ENCODE measurements around the gene ATP6V1E1.

ATP6V1E1 gene

GRCh38 chr22:17607891-17608521, 20.5 kb downstream of the ATP6V1E1 start:
- ATAC-seq (no peak), DNase-seq (no peak)
- Mint-ChIP-seq H3K27me3 (no peaks in the 10 kb centered on the region), H3K4me3 (no peak overlapping the region), H3K4me1 (peaks cover 3% of the 10 kb centered on the region), H3K27ac (no peak overlapping the region), H3K36me3 (ENCODE audit: low read depth) (peaks cover 23% of the 10 kb centered on the region), H3K9me3 (no peaks in the 10 kb centered on the region)

- no peak for ATAC-seq
- peaks cover 14% of the 10 kb centered on the region for H3K36me3 Mint-ChIP-seq (ENCODE audit: low read depth)
- no peak overlapping the region for H3K4me3 Mint-ChIP-seq
Observed at GRCh38 chr22:17606496-17606895, 22.1 kb downstream of the ATP6V1E1 start.

GRCh38 chr22:17603668-17604067, 24.9 kb downstream of the ATP6V1E1 start:
- Mint-ChIP-seq H3K36me3 (ENCODE audit: low read depth) (peaks cover 11% of the 10 kb centered on the region), H3K27ac (no peak overlapping the region), H3K4me3 (no peak overlapping the region), H3K9me3 (no peaks in the 10 kb centered on the region), H3K4me1 (peaks cover 3% of the 10 kb centered on the region), H3K27me3 (no peaks in the 10 kb centered on the region)
- no peak for DNase-seq
- ATAC-seq = no peak

More at GRCh38 chr22:17606496-17606895, 22.1 kb downstream of the ATP6V1E1 start:
- no peaks in the 10 kb centered on the region for H3K27me3 Mint-ChIP-seq
- no peaks in the 10 kb centered on the region for H3K9me3 Mint-ChIP-seq
- DNase-seq = no peak
- no peak overlapping the region for H3K27ac Mint-ChIP-seq
- peaks cover 3% of the 10 kb centered on the region for H3K4me1 Mint-ChIP-seq

DNA sequence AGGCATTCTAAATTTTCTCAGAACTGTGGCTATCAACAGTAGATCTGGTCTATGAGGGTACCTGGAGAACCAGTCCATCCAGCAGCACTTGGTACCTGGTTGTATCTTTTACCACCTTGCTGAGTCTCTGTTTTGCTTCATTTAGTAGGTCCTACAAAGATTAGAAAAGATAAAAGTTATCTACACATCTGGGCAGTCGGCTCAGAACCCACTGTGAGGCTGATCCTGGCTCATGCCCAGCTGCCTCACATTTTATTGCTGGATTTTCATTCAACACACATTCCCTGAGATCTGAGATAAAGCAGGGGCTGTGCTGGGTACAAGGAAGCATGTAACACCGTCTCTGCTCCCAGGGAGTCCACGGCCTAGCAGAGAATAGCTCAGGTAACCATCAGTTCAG, 27.5 kb downstream of the ATP6V1E1 start:
- peaks cover under 1% of the 10 kb centered on the region for H3K4me1 Mint-ChIP-seq
- H3K27ac Mint-ChIP-seq = no peak overlapping the region
- ATAC-seq (no peak), DNase-seq (no peak)
- H3K27me3 Mint-ChIP-seq = no peaks in the 10 kb centered on the region
- H3K9me3 Mint-ChIP-seq = no peaks in the 10 kb centered on the region
- no peak overlapping the region for H3K4me3 Mint-ChIP-seq
- H3K36me3 Mint-ChIP-seq (ENCODE audit: low read depth) = peaks cover 31% of the 10 kb centered on the region

DNA sequence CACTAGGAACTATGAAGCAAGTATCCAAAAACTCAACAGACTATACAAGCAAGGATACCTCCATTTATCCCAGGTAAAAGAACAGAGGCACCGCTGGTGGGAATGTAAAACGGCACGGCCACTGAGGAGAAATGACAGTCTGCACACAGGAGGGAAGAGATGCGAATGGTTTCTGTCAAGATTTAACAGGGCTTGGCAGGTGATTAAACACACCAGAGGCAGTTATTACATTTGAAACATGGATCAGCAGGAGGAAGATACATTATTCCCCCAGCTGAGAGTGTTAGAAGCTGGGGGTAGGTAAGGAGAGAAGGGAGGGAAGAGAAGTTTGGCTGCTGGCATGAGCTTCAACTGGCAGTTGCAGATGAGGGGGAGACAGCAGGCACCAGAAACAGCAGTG, 30.2 kb downstream of the ATP6V1E1 start:
- DNase-seq (no peak), ATAC-seq (no peak)
- Mint-ChIP-seq H3K27ac (no peak overlapping the region), H3K27me3 (no peaks in the 10 kb centered on the region), H3K36me3 (ENCODE audit: low read depth) (peaks cover 44% of the 10 kb centered on the region), H3K9me3 (no peaks in the 10 kb centered on the region), H3K4me1 (peaks cover 6% of the 10 kb centered on the region), H3K4me3 (no peak overlapping the region)

GRCh38 chr22:17597217-17597616, 31.3 kb downstream of the ATP6V1E1 start:
- Mint-ChIP-seq H3K4me3 (no peak overlapping the region), H3K9me3 (no peaks in the 10 kb centered on the region), H3K4me1 (peaks cover 6% of the 10 kb centered on the region), H3K36me3 (ENCODE audit: low read depth) (peaks cover 52% of the 10 kb centered on the region), H3K27me3 (no peaks in the 10 kb centered on the region), H3K27ac (no peak overlapping the region)
- DNase-seq = no peak
- no peak for ATAC-seq

DNA sequence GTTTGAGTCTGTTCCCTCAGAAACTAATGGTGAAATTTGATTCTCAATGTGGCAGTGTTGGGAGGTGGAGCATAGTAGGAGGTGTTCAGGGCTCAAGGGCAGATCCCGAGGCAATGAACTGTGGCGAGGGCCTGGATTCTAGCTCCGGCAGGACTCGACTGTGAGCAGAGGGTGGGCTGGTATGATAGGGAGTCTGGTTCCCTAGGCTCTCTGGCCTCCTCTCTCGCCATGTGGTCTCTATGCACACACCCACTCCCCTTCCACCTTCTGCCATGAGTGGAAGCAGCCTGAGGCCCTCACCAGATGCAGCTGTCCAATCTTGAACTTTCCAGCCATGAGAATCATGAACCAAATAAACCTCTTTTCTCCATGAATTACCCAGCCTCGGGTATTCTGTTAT, 32.3 kb downstream of the ATP6V1E1 start:
- Mint-ChIP-seq H3K4me3 (no peak overlapping the region), H3K27me3 (no peaks in the 10 kb centered on the region), H3K27ac (no peak overlapping the region), H3K36me3 (ENCODE audit: low read depth) (peaks cover 58% of the 10 kb centered on the region), H3K9me3 (no peaks in the 10 kb centered on the region), H3K4me1 (peaks cover 6% of the 10 kb centered on the region)
- DNase-seq (no peak), ATAC-seq (no peak)

- Mint-ChIP-seq H3K9me3 (no peaks in the 10 kb centered on the region), H3K36me3 (ENCODE audit: low read depth) (peaks cover 47% of the 10 kb centered on the region), H3K27ac (no peak overlapping the region), H3K27me3 (no peaks in the 10 kb centered on the region), H3K4me3 (no peak overlapping the region), H3K4me1 (peaks cover 6% of the 10 kb centered on the region)
- DNase-seq (no peak), ATAC-seq (no peak)
Observed at GRCh38 chr22:17592201-17592600, 36.3 kb downstream of the ATP6V1E1 start.

- Mint-ChIP-seq H3K27ac (no peak overlapping the region), H3K36me3 (ENCODE audit: low read depth) (peaks cover 34% of the 10 kb centered on the region)
- no peak for ATAC-seq
Observed at GRCh38 chr22:17590586-17590985, 38.0 kb downstream of the ATP6V1E1 start.

DNA sequence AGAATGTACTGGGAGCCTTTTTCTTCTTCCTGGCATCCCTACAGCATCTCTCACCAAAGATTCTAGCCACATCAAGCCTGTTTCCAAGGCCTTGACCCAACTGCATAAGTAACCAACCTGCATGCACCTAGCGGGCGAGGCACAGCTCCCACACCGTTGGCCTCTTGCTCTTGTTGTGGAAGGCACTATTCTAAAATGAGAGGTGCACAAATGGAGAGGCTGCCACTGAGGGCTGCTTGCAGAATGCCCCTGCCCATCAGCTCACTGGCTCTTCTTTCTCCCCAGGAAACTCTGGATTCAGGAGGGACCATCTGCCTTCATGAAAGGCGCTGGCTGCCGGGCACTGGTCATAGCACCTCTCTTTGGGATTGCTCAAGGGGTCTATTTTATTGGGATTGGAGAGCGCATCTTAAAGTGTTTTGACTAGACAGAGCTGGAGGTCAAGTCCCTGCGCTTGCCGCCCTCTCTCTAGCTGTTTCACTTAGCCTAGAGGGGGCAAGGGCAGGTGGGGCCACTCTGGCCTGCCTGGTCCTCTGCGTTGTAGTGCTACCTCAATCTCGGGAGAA, 38.7 kb downstream of the ATP6V1E1 start:
- H3K27ac Mint-ChIP-seq = no peak overlapping the region

More at GRCh38 chr22:17590586-17590985, 38.0 kb downstream of the ATP6V1E1 start:
- Mint-ChIP-seq H3K4me1 (peaks cover 6% of the 10 kb centered on the region), H3K4me3 (no peak overlapping the region), H3K9me3 (no peaks in the 10 kb centered on the region), H3K27me3 (no peaks in the 10 kb centered on the region)
- DNase-seq = no peak

GRCh38 chr22:17588606-17589005, 39.9 kb downstream of the ATP6V1E1 start:
- no peaks in the 10 kb centered on the region for H3K9me3 Mint-ChIP-seq
- DNase-seq (no peak), ATAC-seq (no peak)
- H3K4me3 Mint-ChIP-seq = no peak overlapping the region
- no peaks in the 10 kb centered on the region for H3K4me1 Mint-ChIP-seq
- H3K36me3 Mint-ChIP-seq (ENCODE audit: low read depth) = peaks cover 19% of the 10 kb centered on the region
- no peak overlapping the region for H3K27ac Mint-ChIP-seq
- no peaks in the 10 kb centered on the region for H3K27me3 Mint-ChIP-seq

More for the DNA sequence above, 38.7 kb downstream of the ATP6V1E1 start:
- ATAC-seq (no peak), DNase-seq (no peak)
- Mint-ChIP-seq H3K9me3 (no peaks in the 10 kb centered on the region), H3K4me1 (peaks cover 3% of the 10 kb centered on the region), H3K4me3 (no peak overlapping the region), H3K36me3 (ENCODE audit: low read depth) (peaks cover 28% of the 10 kb centered on the region), H3K27me3 (no peaks in the 10 kb centered on the region)

- DNase-seq = no peak
- H3K4me1 Mint-ChIP-seq = no peaks in the 10 kb centered on the region
- H3K36me3 Mint-ChIP-seq (ENCODE audit: low read depth) = peaks cover 13% of the 10 kb centered on the region
- ATAC-seq = no peak
- no peaks in the 10 kb centered on the region for H3K9me3 Mint-ChIP-seq
- H3K27me3 Mint-ChIP-seq = no peaks in the 10 kb centered on the region
- no peak overlapping the region for H3K27ac Mint-ChIP-seq
- no peak overlapping the region for H3K4me3 Mint-ChIP-seq
Observed at GRCh38 chr22:17587629-17588028, 40.9 kb downstream of the ATP6V1E1 start.

- DNase-seq (no peak), ATAC-seq (no peak)
- Mint-ChIP-seq H3K4me1 (no peaks in the 10 kb centered on the region), H3K9me3 (no peaks in the 10 kb centered on the region), H3K27me3 (no peaks in the 10 kb centered on the region), H3K36me3 (ENCODE audit: low read depth) (peaks cover 7% of the 10 kb centered on the region), H3K27ac (no peak overlapping the region), H3K4me3 (no peak overlapping the region)
Observed at GRCh38 chr22:17586831-17587440, 41.6 kb downstream of the ATP6V1E1 start.

GRCh38 chr22:17583151-17583550, 45.4 kb downstream of the ATP6V1E1 start:
- Mint-ChIP-seq H3K4me3 (no peak overlapping the region), H3K27ac (no peak overlapping the region), H3K4me1 (no peaks in the 10 kb centered on the region), H3K27me3 (peaks cover 2% of the 10 kb centered on the region), H3K9me3 (no peaks in the 10 kb centered on the region), H3K36me3 (ENCODE audit: low read depth) (no peaks in the 10 kb centered on the region)
- no peak for DNase-seq
- ATAC-seq = no peak

DNA sequence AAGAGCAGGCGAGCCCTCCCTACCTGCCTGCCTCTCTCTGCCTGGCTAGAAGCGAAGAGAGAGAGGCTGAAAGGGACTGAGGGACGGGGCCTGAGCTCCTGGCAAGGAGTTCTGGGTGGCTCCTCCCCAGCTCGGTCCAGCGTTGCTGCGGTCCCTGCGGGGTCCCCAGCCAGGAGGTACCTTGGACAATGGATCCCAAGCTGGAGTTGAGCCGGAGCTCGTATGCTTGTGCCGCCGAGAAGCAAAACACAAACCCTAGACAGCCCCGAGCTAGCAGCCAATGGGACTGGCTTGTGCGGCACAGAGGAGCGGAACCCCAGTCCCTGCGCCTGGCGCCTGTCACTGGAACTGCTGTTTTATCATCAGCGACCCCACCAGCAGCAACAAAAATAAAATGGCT, 46.9 kb downstream of the ATP6V1E1 start:
- Mint-ChIP-seq H3K27ac (no peak overlapping the region), H3K9me3 (no peaks in the 10 kb centered on the region), H3K4me3 (no peak overlapping the region), H3K36me3 (ENCODE audit: low read depth) (no peaks in the 10 kb centered on the region), H3K4me1 (no peaks in the 10 kb centered on the region), H3K27me3 (peaks cover 2% of the 10 kb centered on the region)
- DNase-seq (no peak), ATAC-seq (no peak)

Data from activated naive CD8-positive, alpha-beta T cell treated with anti-CD3 and anti-CD28 coated beads, Interleukin-2, amount 50 U/mL, for 24 hours (primary cell).